ENCODE data around the gene CAPN15. TPM values are rescaled to one million over a fixed set of nuclear protein-coding genes. Genes with fewer than 3 reads are reported as not detected.
A peak's percentile ranks its signal among the peaks of the same experiment; 100 is the strongest.

CAPN15 gene
- total and polyA plus RNA-seq, 9 of the 15 experiments (the other 6 are each of a cell fraction or from before 2014, with no cell fraction given): 0.62 to 111 (median 14.2) TPM

GRCh38 chr16:567373-568256, 40.1 kb downstream of the CAPN15 start (continued):
- TF ChIP-seq ATF6 (CRISPR knock-in tag; IDR thresholded peaks at IDR 0.05) (no peak), RB1 (IDR thresholded peaks at IDR 0.05; ENCODE audit: low read depth) (no peak), HNRNPLL (IDR thresholded peaks at IDR 0.05; ENCODE audit: low read depth, low read length, poor library complexity, severe bottlenecking) (no peak), PATZ1 (CRISPR knock-in tag; IDR thresholded peaks at IDR 0.05; ENCODE audit: borderline replicate concordance) (no peak), ELF2 (CRISPR knock-in tag; IDR thresholded peaks at IDR 0.05) (no peak), HDAC2 (IDR thresholded peaks at IDR 0.05) (no peak), ZNF398 (CRISPR knock-in tag; IDR thresholded peaks at IDR 0.05) (no peak), ZNF23 (CRISPR knock-in tag; IDR thresholded peaks at IDR 0.05) (no peak), NFIX (CRISPR knock-in tag; IDR thresholded peaks at IDR 0.05; ENCODE audit: low read depth) (no peak), MYC (IDR thresholded peaks at IDR 0.05; ENCODE audit: low read depth, low read length) (peak; percentile 7; the same call in 1 of the 2 replicates), MYC (CRISPR knock-in tag; IDR thresholded peaks at IDR 0.05; ENCODE audit: borderline replicate concordance, low read depth) (no peak), FOXO4 (CRISPR knock-in tag; IDR thresholded peaks at IDR 0.05) (no peak), ZBTB11 (CRISPR knock-in tag; IDR thresholded peaks at IDR 0.05) (0 out of 6 replicates have a peak, but pooled peaks of 2 of the 3 experiments have one; percentile 3 to 24), FOXJ2 (tag; IDR thresholded peaks at IDR 0.05) (no peak), ETV5 (CRISPR knock-in tag; IDR thresholded peaks at IDR 0.05; ENCODE audit: low read depth) (no peak)

All from K562 (cell line).